K562 (cell line): Measurements from ENCODE around the gene OXA1L. TPM values are rescaled to one million over a fixed set of nuclear protein-coding genes. Genes with fewer than 3 reads are reported as not detected.

ENCODE experiments used
- ASH1L ChIP-seq: fragments of 450-650 bp; IDR thresholded peaks from 2 replicates; pipeline ENCODE4 v1.6.1; 2018; ENCODE audit warnings: borderline replicate concordance, mild to moderate bottlenecking, low read depth; ENCODE audit not compliant: partially characterized antibody
- DIDO1 ChIP-seq: fragments of 450-650 bp; IDR thresholded peaks from 2 replicates; pipeline ENCODE4 v1.6.1; 2016; ENCODE audit warnings: low read depth, missing biosample characterization, missing genetic modification characterization
- ELF4 ChIP-seq: fragments of 450-650 bp; formaldehyde crosslinking; IDR thresholded peaks from 2 replicates; pipeline ENCODE4 v1.4.0; 2022; ENCODE audit warnings: missing genetic modification characterization
- EP400 ChIP-seq: fragments of 450-650 bp; IDR thresholded peaks from 2 replicates; pipeline ENCODE4 v1.6.1; 2017; ENCODE audit warnings: antibody characterized with exemption, mild to moderate bottlenecking, moderate library complexity
- GABPB1 ChIP-seq: sonication (generic); formaldehyde crosslinking; IDR thresholded peaks from 2 replicates; pipeline ENCODE4 v1.8.0; 2022; ENCODE audit warnings: mild to moderate bottlenecking, missing genetic modification reagents
- TEAD4 ChIP-seq, 2 experiments: sonication (generic) in 1 of 2; formaldehyde crosslinking in 1 of 2; IDR thresholded peaks; 2 replicates each; pipeline versions ENCODE4 v1.6.1 to v1.8.0; 2012 to 2022; ENCODE audit warnings: borderline replicate concordance in 1 of 2, inconsistent platforms in 1 of 2, low read length in 1 of 2, mild to moderate bottlenecking in 1 of 2, missing genetic modification reagents in 1 of 2
- ZNF197 ChIP-seq: fragments of 200-800 bp; sonication (Bioruptor generic); IDR thresholded peaks from 2 replicates; pipeline ENCODE4 v1.6.1; 2016; ENCODE audit warnings: low read depth, missing genetic modification characterization, missing compliant biosample characterization
- ZNF23 ChIP-seq: fragments of 250-450 bp; sonication (Bioruptor Pico); IDR thresholded peaks from 2 replicates; pipeline ENCODE4 v1.4.0; 2020; ENCODE audit warnings: mild to moderate bottlenecking
- polyA plus RNA-seq, 8 experiments: library from polyadenylated mRNA; depleted of rRNA in 4 of 8; stranded (reverse) in 5 of 8; unstranded in 3 of 8; fragments of >200 nt; fragmentation: Nextera tagmentation in 2 of 8; fragmentation: Illumina TruSeq in 1 of 8; extraction: Ambion mirVana in 2 of 8; extraction: Trizol in 1 of 8; gene quantifications; 2 replicates each; pipeline versions ENCODE4 v1.2.1 to v1.2.3, GENCODE V29; 2011 to 2014; ENCODE audit warnings: inconsistent platforms in 1 of 8, missing spikeins in 1 of 8
- total RNA-seq, 7 experiments: library from RNA; depleted of rRNA in 6 of 7; stranded (reverse); fragments of >200 nt in 6 of 7; fragmentation: Illumina TruSeq in 2 of 7; extraction: Trizol in 2 of 7; gene quantifications; 2 replicates each; pipeline versions ENCODE4 v1.2.1 to v1.2.3, GENCODE V29; 2011 to 2021; ENCODE audit warnings: low replicate concordance in 1 of 7
- TF ChIP-seq, protein P1 (sequence below): sonication (generic); formaldehyde crosslinking; IDR thresholded peaks from 2 replicates; pipeline ENCODE4 v1.8.0; 2022; ENCODE audit warnings: mild to moderate bottlenecking, missing genetic modification reagents
- TF ChIP-seq, protein P2 (sequence below): fragments of 450-650 bp; formaldehyde crosslinking; IDR thresholded peaks from 2 replicates; pipeline ENCODE4 v1.4.0; 2020; ENCODE audit warnings: mild to moderate bottlenecking, moderate library complexity
- TF ChIP-seq, protein P3 (sequence below): fragments of 250-450 bp; sonication (Bioruptor Pico); IDR thresholded peaks from 2 replicates; pipeline ENCODE4 v1.4.0; 2020
- TF ChIP-seq, protein P4 (sequence below), 2 experiments: fragments of 450-650 bp; conservative IDR thresholded peaks; 2 replicates each; pipeline ENCODE4 v1.6.1; 2017; ENCODE audit warnings: mild to moderate bottlenecking in 2 of 2, moderate library complexity in 2 of 2

The OXA1L gene
- total and polyA plus RNA-seq, 9 of the 15 experiments (the other 6 are each of a cell fraction or from before 2014, with no cell fraction given), result 100 to 204 (median 145) TPM

DNA sequence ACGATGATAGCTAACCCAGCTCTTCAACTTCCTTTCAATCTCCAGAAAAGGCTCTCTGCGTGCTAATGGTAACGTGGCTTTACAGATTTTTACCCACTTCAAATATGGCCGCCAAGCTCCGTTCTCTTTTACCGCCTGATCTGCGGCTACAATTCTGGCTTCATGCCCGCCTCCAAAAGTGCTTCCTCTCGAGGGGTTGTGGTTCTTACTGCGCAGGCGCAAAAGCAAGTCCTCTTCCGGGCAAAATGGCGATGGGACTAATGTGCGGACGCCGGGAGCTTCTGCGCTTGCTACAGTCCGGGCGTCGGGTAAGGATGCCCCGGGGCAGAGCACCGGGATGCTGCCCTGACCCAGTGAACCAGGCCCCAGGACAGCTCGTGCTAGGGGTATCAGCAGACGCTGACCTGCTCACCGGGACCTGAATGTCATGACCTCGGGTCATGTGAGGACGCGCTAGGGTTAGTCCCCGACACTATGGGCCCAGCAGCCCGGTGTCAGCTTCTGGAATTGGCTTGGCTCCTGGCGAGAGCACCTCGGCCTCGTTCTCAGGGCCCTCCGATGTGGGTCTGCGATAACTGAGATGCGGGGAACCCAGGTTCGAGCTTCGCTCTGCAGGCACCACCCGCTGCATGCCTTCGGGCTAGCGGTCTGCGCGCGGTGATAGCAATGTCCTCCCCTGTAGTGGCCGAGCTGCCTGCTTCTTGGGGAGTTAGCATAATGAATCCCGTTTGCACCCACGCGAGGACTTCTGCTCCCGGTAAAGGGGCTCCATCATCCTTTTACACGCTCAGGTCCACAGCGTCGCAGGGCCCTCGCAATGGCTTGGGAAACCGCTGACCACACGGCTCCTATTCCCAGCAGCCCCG, at the start of gene OXA1L (continued):
- TF ChIP-seq, protein P1, sequence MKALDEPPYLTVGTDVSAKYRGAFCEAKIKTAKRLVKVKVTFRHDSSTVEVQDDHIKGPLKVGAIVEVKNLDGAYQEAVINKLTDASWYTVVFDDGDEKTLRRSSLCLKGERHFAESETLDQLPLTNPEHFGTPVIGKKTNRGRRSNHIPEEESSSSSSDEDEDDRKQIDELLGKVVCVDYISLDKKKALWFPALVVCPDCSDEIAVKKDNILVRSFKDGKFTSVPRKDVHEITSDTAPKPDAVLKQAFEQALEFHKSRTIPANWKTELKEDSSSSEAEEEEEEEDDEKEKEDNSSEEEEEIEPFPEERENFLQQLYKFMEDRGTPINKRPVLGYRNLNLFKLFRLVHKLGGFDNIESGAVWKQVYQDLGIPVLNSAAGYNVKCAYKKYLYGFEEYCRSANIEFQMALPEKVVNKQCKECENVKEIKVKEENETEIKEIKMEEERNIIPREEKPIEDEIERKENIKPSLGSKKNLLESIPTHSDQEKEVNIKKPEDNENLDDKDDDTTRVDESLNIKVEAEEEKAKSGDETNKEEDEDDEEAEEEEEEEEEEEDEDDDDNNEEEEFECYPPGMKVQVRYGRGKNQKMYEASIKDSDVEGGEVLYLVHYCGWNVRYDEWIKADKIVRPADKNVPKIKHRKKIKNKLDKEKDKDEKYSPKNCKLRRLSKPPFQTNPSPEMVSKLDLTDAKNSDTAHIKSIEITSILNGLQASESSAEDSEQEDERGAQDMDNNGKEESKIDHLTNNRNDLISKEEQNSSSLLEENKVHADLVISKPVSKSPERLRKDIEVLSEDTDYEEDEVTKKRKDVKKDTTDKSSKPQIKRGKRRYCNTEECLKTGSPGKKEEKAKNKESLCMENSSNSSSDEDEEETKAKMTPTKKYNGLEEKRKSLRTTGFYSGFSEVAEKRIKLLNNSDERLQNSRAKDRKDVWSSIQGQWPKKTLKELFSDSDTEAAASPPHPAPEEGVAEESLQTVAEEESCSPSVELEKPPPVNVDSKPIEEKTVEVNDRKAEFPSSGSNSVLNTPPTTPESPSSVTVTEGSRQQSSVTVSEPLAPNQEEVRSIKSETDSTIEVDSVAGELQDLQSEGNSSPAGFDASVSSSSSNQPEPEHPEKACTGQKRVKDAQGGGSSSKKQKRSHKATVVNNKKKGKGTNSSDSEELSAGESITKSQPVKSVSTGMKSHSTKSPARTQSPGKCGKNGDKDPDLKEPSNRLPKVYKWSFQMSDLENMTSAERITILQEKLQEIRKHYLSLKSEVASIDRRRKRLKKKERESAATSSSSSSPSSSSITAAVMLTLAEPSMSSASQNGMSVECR (CRISPR knock-in tag), result peak; percentile 70; the same call in 1 of the 2 replicates
- TF ChIP-seq, protein P2, sequence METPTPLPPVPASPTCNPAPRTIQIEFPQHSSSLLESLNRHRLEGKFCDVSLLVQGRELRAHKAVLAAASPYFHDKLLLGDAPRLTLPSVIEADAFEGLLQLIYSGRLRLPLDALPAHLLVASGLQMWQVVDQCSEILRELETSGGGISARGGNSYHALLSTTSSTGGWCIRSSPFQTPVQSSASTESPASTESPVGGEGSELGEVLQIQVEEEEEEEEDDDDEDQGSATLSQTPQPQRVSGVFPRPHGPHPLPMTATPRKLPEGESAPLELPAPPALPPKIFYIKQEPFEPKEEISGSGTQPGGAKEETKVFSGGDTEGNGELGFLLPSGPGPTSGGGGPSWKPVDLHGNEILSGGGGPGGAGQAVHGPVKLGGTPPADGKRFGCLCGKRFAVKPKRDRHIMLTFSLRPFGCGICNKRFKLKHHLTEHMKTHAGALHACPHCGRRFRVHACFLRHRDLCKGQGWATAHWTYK (CRISPR knock-in tag), result peak; percentile 33; the same call in 1 of the 2 replicates
- TF ChIP-seq GABPB1, result peak; percentile 66
- TF ChIP-seq ASH1L, result no peak
- TF ChIP-seq, protein P3, sequence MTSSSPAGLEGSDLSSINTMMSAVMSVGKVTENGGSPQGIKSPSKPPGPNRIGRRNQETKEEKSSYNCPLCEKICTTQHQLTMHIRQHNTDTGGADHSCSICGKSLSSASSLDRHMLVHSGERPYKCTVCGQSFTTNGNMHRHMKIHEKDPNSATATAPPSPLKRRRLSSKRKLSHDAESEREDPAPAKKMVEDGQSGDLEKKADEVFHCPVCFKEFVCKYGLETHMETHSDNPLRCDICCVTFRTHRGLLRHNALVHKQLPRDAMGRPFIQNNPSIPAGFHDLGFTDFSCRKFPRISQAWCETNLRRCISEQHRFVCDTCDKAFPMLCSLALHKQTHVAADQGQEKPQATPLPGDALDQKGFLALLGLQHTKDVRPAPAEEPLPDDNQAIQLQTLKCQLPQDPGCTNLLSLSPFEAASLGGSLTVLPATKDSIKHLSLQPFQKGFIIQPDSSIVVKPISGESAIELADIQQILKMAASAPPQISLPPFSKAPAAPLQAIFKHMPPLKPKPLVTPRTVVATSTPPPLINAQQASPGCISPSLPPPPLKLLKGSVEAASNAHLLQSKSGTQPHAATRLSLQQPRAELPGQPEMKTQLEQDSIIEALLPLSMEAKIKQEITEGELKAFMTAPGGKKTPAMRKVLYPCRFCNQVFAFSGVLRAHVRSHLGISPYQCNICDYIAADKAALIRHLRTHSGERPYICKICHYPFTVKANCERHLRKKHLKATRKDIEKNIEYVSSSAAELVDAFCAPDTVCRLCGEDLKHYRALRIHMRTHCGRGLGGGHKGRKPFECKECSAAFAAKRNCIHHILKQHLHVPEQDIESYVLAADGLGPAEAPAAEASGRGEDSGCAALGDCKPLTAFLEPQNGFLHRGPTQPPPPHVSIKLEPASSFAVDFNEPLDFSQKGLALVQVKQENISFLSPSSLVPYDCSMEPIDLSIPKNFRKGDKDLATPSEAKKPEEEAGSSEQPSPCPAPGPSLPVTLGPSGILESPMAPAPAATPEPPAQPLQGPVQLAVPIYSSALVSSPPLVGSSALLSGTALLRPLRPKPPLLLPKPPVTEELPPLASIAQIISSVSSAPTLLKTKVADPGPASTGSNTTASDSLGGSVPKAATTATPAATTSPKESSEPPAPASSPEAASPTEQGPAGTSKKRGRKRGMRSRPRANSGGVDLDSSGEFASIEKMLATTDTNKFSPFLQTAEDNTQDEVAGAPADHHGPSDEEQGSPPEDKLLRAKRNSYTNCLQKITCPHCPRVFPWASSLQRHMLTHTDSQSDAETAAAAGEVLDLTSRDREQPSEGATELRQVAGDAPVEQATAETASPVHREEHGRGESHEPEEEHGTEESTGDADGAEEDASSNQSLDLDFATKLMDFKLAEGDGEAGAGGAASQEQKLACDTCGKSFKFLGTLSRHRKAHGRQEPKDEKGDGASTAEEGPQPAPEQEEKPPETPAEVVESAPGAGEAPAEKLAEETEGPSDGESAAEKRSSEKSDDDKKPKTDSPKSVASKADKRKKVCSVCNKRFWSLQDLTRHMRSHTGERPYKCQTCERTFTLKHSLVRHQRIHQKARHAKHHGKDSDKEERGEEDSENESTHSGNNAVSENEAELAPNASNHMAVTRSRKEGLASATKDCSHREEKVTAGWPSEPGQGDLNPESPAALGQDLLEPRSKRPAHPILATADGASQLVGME, result peak; percentile 81; the same call in 1 of the 2 replicates
- TF ChIP-seq EP400, result peak; percentile 92
- TF ChIP-seq, protein P4, sequence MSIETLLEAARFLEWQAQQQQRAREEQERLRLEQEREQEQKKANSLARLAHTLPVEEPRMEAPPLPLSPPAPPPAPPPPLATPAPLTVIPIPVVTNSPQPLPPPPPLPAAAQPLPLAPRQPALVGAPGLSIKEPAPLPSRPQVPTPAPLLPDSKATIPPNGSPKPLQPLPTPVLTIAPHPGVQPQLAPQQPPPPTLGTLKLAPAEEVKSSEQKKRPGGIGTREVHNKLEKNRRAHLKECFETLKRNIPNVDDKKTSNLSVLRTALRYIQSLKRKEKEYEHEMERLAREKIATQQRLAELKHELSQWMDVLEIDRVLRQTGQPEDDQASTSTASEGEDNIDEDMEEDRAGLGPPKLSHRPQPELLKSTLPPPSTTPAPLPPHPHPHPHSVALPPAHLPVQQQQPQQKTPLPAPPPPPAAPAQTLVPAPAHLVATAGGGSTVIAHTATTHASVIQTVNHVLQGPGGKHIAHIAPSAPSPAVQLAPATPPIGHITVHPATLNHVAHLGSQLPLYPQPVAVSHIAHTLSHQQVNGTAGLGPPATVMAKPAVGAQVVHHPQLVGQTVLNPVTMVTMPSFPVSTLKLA (conservative IDR thresholded peaks at IDR 0.05), result peak; percentile 41 to 70; a peak in 2 of 4 replicates
- TF ChIP-seq ELF4 (CRISPR knock-in tag), result no peak
- no peak for TF ChIP-seq DIDO1 (tag)
- TF ChIP-seq ZNF197 (CRISPR knock-in tag), result peak; percentile 42; the same call in 1 of the 2 replicates
- TF ChIP-seq ZNF23 (CRISPR knock-in tag), result no peak
- 0 out of 2 replicates have a peak, but pooled peaks have one; percentile 6 for TF ChIP-seq TEAD4 (IDR thresholded peaks at IDR 0.05; ENCODE audit: low read length)
- TF ChIP-seq TEAD4 (CRISPR knock-in tag; IDR thresholded peaks at IDR 0.05; ENCODE audit: borderline replicate concordance), result no peak
